Upper lobe of left lung (tissue), 6 donors: ENCODE measurements around the gene SMOC2. TPM values are rescaled to one million over a fixed set of nuclear protein-coding genes. Genes with fewer than 3 reads are reported as not detected.

Experiments used
- ATAC-seq, 2 donors: fragments of 200-7000 bp; cut with Tn5 transposase; one replicate each; pipeline ENCODE4 v1.9.1; 2022; ENCODE audit warnings: mild to moderate bottlenecking in 2 of 2, moderate library complexity in 2 of 2; ENCODE audit not compliant: low FRiP score in 2 of 2
- DNase-seq, 2 donors: peaks; one replicate each; pipeline ENCODE4 v3.0.0-alpha.2; 2019 to 2020
- H3K27ac ChIP-seq, 4 donors: fragments of 200-600 bp; sonication (generic); one replicate each; pipeline ENCODE4 v1.5.1; 2016 to 2019
- H3K27me3 ChIP-seq, 4 donors: fragments of 200-600 bp; sonication (generic); one replicate each; pipeline ENCODE4 v1.5.1; 2017 to 2019
- H3K36me3 ChIP-seq, 4 donors: fragments of 200-600 bp; sonication (generic); one replicate each; pipeline ENCODE4 v1.5.1; 2016 to 2019
- H3K4me1 ChIP-seq, 4 donors: fragments of 200-600 bp; sonication (generic); one replicate each; pipeline ENCODE4 v1.5.1; 2018 to 2019
- H3K4me3 ChIP-seq, 4 donors: fragments of 200-600 bp; sonication (generic); one replicate each; pipeline ENCODE4 v1.5.1; 2017 to 2019; ENCODE audit warnings: mild to moderate bottlenecking in 2 of 4, moderate library complexity in 1 of 4
- H3K9me3 ChIP-seq, 4 donors: fragments of 200-600 bp; sonication (generic); one replicate each; pipeline ENCODE4 v1.5.1; 2018 to 2019
- CTCF ChIP-seq, 6 experiments: fragments of 450-650 bp in 4 of 6; fragments of 200-600 bp in 2 of 6; sonication (generic) in 2 of 6; IDR thresholded peaks; one replicate each; pipeline ENCODE4 v1.5.1; 2016 to 2019; ENCODE audit warnings: antibody characterized with exemption in 6 of 6
- EP300 ChIP-seq, 4 donors: sonication (generic); formaldehyde crosslinking; IDR thresholded peaks; one replicate each; pipeline ENCODE4 v1.5.1; 2017; ENCODE audit warnings: antibody characterized with exemption in 4 of 4, control low read depth in 2 of 4
- POLR2A ChIP-seq, 4 donors: fragments of 450-650 bp; IDR thresholded peaks; one replicate each; pipeline ENCODE4 v1.5.1; 2016 to 2017; ENCODE audit warnings: antibody characterized with exemption in 4 of 4, mild to moderate bottlenecking in 2 of 4
- POLR2AphosphoS5 ChIP-seq, 2 donors: sonication (generic); formaldehyde crosslinking; IDR thresholded peaks; one replicate each; pipeline ENCODE4 v1.5.1; 2017; ENCODE audit warnings: antibody characterized with exemption in 2 of 2
- WGBS, 2 donors: methylation state at CpG; one replicate each; pipeline ENCODE4 v1.1.5; 2017 to 2018; 5-methylcytosine and 5-hydroxymethylcytosine counted together
- total RNA-seq, 6 donors: library from RNA; depleted of rRNA in 4 of 6; stranded (reverse); fragments of >200 nt in 4 of 6; gene quantifications; one replicate each; pipeline versions ENCODE4 v1.1.0 to v1.2.1, GENCODE V29; 2016 to 2021
- donor health status: DM: no; HTN: no; CAD: no; lungs with moderate emphysema.
- donor health status: DM: no; HTN: yes; CAD: no; lungs with severe emphysema.

SMOC2 gene
- total RNA-seq, 6 donors from 2014 or later = 1.0 to 18.9 (median 5.0) TPM

- no peak for ATAC-seq
- no peaks in the 10 kb centered on the region for H3K4me1 ChIP-seq
- 64 to 84% methylated on average over 5 of the region's 5 CpGs for WGBS, 2 donors
These were observed 27.1 kb downstream of the SMOC2 start for GRCh38 chr6:168468045-168468444.

GRCh38 chr6:168469521-168469920, 28.5 kb downstream of the SMOC2 start:
- Histone ChIP-seq H3K36me3 (no peaks in the 10 kb centered on the region), H3K4me1 (no peaks in the 10 kb centered on the region), H3K27ac (no peak overlapping the region), H3K9me3 (no peaks in the 10 kb centered on the region), H3K27me3 (no peaks in the 10 kb centered on the region), H3K4me3 (no peak overlapping the region)
- ATAC-seq (peak in 1 of 2 donors; percentile 61), DNase-seq (no peak)
- whole genome bisulfite sequencing, 2 donors = 75 to 78% methylated on average over 13 to 14 of the region's 14 CpGs
- TF ChIP-seq POLR2A (IDR thresholded peaks at IDR 0.05) (no peak), POLR2AphosphoS5 (IDR thresholded peaks at IDR 0.05) (no peak), EP300 (IDR thresholded peaks at IDR 0.05) (no peak), CTCF (IDR thresholded peaks at IDR 0.05) (no peak)

More at GRCh38 chr6:168468045-168468444, 27.1 kb downstream of the SMOC2 start:
- H3K27me3 ChIP-seq = no peaks in the 10 kb centered on the region
- no peak overlapping the region for H3K27ac ChIP-seq
- no peaks in the 10 kb centered on the region for H3K36me3 ChIP-seq
- H3K9me3 ChIP-seq = no peaks in the 10 kb centered on the region
- TF ChIP-seq POLR2AphosphoS5 (IDR thresholded peaks at IDR 0.05) (no peak), CTCF (IDR thresholded peaks at IDR 0.05) (no peak)
- no peak overlapping the region for H3K4me3 ChIP-seq
- no peak for DNase-seq

GRCh38 chr6:168469926-168470325, 28.9 kb downstream of the SMOC2 start:
- TF ChIP-seq EP300 (IDR thresholded peaks at IDR 0.05) (no peak), CTCF (IDR thresholded peaks at IDR 0.05) (no peak), POLR2AphosphoS5 (IDR thresholded peaks at IDR 0.05) (no peak), POLR2A (IDR thresholded peaks at IDR 0.05) (no peak)
- Histone ChIP-seq H3K27me3 (no peaks in the 10 kb centered on the region), H3K4me1 (no peaks in the 10 kb centered on the region), H3K4me3 (no peak overlapping the region), H3K9me3 (no peaks in the 10 kb centered on the region), H3K36me3 (no peaks in the 10 kb centered on the region), H3K27ac (no peak overlapping the region)
- WGBS, 2 donors = 85 to 91% methylated on average over 5 of the region's 5 CpGs
- DNase-seq (no peak), ATAC-seq (no peak)

GRCh38 chr6:168472363-168472762, 31.4 kb downstream of the SMOC2 start:
- TF ChIP-seq EP300 (IDR thresholded peaks at IDR 0.05) (no peak), POLR2AphosphoS5 (IDR thresholded peaks at IDR 0.05) (no peak), CTCF (IDR thresholded peaks at IDR 0.05) (no peak), POLR2A (IDR thresholded peaks at IDR 0.05) (no peak)
- Histone ChIP-seq H3K4me1 (no peaks in the 10 kb centered on the region), H3K27ac (no peak overlapping the region), H3K36me3 (no peaks in the 10 kb centered on the region), H3K27me3 (no peaks in the 10 kb centered on the region), H3K4me3 (no peak overlapping the region), H3K9me3 (no peaks in the 10 kb centered on the region)
- ATAC-seq (no peak), DNase-seq (no peak)
- 82 to 93% methylated on average over 1 of the region's 1 CpG for WGBS, 2 donors

- H3K27me3 ChIP-seq = no peaks in the 10 kb centered on the region
These were observed 32.2 kb downstream of the SMOC2 start for GRCh38 chr6:168473197-168473596.

More at GRCh38 chr6:168473197-168473596, 32.2 kb downstream of the SMOC2 start:
- 85 to 94% methylated on average over 6 to 7 of the region's 7 CpGs for WGBS, 2 donors
- Histone ChIP-seq H3K4me3 (no peak overlapping the region), H3K9me3 (no peaks in the 10 kb centered on the region), H3K27ac (no peak overlapping the region), H3K4me1 (no peaks in the 10 kb centered on the region), H3K36me3 (no peaks in the 10 kb centered on the region)
- DNase-seq (no peak), ATAC-seq (no peak)
- TF ChIP-seq POLR2AphosphoS5 (IDR thresholded peaks at IDR 0.05) (no peak), POLR2A (IDR thresholded peaks at IDR 0.05) (no peak), EP300 (IDR thresholded peaks at IDR 0.05) (no peak), CTCF (IDR thresholded peaks at IDR 0.05) (no peak)
